ENCODE data around the gene PMM1.
A peak's percentile ranks its signal among the peaks of the same experiment; 100 is the strongest.
"Not testable (repeated sequence)": the region's sequence is repeated elsewhere in the genome, so short reads cannot be mapped to it uniquely, and the experiment has no call there.

PMM1 gene

GRCh38 chr22:41563051-41563711 is 26.5 kb downstream of the PMM1 start:
- no peak for DNase-seq (ENCODE audit: low spot score)

GRCh38 chr22:41562461-41562860 is 27.2 kb downstream of the PMM1 start:
- DNase-seq (ENCODE audit: low spot score), result no peak

- DNase-seq (ENCODE audit: low spot score), result peak; percentile 52
Measured at GRCh38 chr22:41561788-41562187, 27.9 kb downstream of the PMM1 start.

GRCh38 chr22:41561335-41561734 is 28.3 kb downstream of the PMM1 start:
- DNase-seq (ENCODE audit: low spot score), result no peak

GRCh38 chr22:41560095-41560471 is 29.6 kb downstream of the PMM1 start:
- DNase-seq (ENCODE audit: low spot score), result no peak

- not testable (repeated sequence) for DNase-seq (ENCODE audit: low spot score)
Measured at GRCh38 chr22:41558241-41558630, 31.4 kb downstream of the PMM1 start.

- DNase-seq (ENCODE audit: low spot score), result no peak
Measured at GRCh38 chr22:41557401-41558240, 32.0 kb downstream of the PMM1 start.

- no peak for DNase-seq (ENCODE audit: low spot score)
Measured at GRCh38 chr22:41556561-41556960, 33.1 kb downstream of the PMM1 start.

GRCh38 chr22:41555325-41555982 is 34.2 kb downstream of the PMM1 start:
- no peak for DNase-seq (ENCODE audit: low spot score)

GRCh38 chr22:41551877-41552582 is 37.6 kb downstream of the PMM1 start:
- DNase-seq (ENCODE audit: low spot score), result no peak

GRCh38 chr22:41550952-41551491 is 38.6 kb downstream of the PMM1 start:
- DNase-seq (ENCODE audit: low spot score), result no peak

GRCh38 chr22:41548830-41549211 is 40.8 kb downstream of the PMM1 start:
- DNase-seq (ENCODE audit: low spot score), result no peak

- DNase-seq (ENCODE audit: low spot score), result no peak
Measured at GRCh38 chr22:41544671-41545476, 44.8 kb downstream of the PMM1 start.

GRCh38 chr22:41543854-41544670 is 45.6 kb downstream of the PMM1 start, which contains the start of gene POLR3H:
Gene POLR3H, minus strand, starts transcription at chr22:41544470. Its CDS starts 369 bp downstream, at chr22:41544101.
- peak; percentile 99 for DNase-seq (ENCODE audit: low spot score)

GRCh38 chr22:41542224-41542623 is 47.4 kb downstream of the PMM1 start:
- no peak for DNase-seq (ENCODE audit: low spot score)

- no peak for DNase-seq (ENCODE audit: low spot score)
Measured at GRCh38 chr22:41541484-41541883, 48.2 kb downstream of the PMM1 start.

- no peak for DNase-seq (ENCODE audit: low spot score)
Measured at GRCh38 chr22:41540365-41540764, 49.3 kb downstream of the PMM1 start.

GRCh38 chr22:41540006-41540315 is 49.7 kb downstream of the PMM1 start:
- peak; percentile 83 for DNase-seq (ENCODE audit: low spot score)

GRCh38 chr22:41539146-41540005 is 50.3 kb downstream of the PMM1 start:
- DNase-seq (ENCODE audit: low spot score), result no peak
